Colonic mucosa (tissue), 4 donors: ENCODE results near the gene BLOC1S1. TPM values are rescaled to one million over a fixed set of nuclear protein-coding genes. Genes with fewer than 3 reads are reported as not detected.

Experiments
- DNase-seq: peaks from one replicate; pipeline ENCODE4 v3.0.0-alpha.2; 2020
- H3K27ac ChIP-seq: fragments of 200-600 bp; one replicate; pipeline ENCODE4 v1.8.0; 2021
- H3K27me3 ChIP-seq: fragments of 200-600 bp; one replicate; pipeline ENCODE4 v1.8.0; 2021
- H3K36me3 ChIP-seq: fragments of 200-600 bp; one replicate; pipeline ENCODE4 v1.8.0; 2021
- H3K4me1 ChIP-seq: fragments of 200-600 bp; one replicate; pipeline ENCODE4 v1.8.0; 2021; ENCODE audit warnings: mild to moderate bottlenecking
- H3K4me3 ChIP-seq: fragments of 200-600 bp; one replicate; pipeline ENCODE4 v1.8.0; 2021
- H3K9ac ChIP-seq, 2 donors: one replicate each; pipeline ENCODE4 v1.7.0; 2013; ENCODE audit warnings: control low read depth in 2 of 2, low read depth in 2 of 2, low read length in 2 of 2
- H3K9me3 ChIP-seq: fragments of 200-600 bp; one replicate; pipeline ENCODE4 v1.8.0; 2021
- CTCF ChIP-seq: fragments of 200-600 bp; IDR thresholded peaks from one replicate; pipeline ENCODE4 v1.8.0; 2022; ENCODE audit warnings: antibody characterized with exemption, mild to moderate bottlenecking
- intact Hi-C: fragments of 100-400 bp; cut with DNase I; formaldehyde crosslinking; loops from one replicate; pipeline ENCODE4 v1.14.1; 2022
- total RNA-seq, 2 donors: library from RNA; stranded (reverse); fragmentation: NEBNext Ultra II Directional in 1 of 2; extraction: Animal tissue kit (Norgen Biotek cat#: 25700) in 1 of 2; gene quantifications; one replicate each; pipeline ENCODE4 v1.2.1, GENCODE V29; 2021
- donor health status: healthy.
- donor health status: DM: no; HTN: no; CAD: no.
- donor health status: DM: no; HTN: no; CAD: no.

Gene BLOC1S1
- total RNA-seq, 2 donors from 2014 or later = 214 to 242 TPM

- H3K9me3 ChIP-seq = no peaks in the 10 kb centered on the region
- H3K9ac ChIP-seq = no peak overlapping the region
- no peak overlapping the region for H3K4me3 ChIP-seq
- no peaks in the 10 kb centered on the region for H3K27me3 ChIP-seq
- no peak for TF ChIP-seq CTCF
- DNase-seq = no peak
- H3K36me3 ChIP-seq = no peaks in the 10 kb centered on the region
- H3K27ac ChIP-seq = no peak overlapping the region
- intact Hi-C loops = no loop called here
- H3K4me1 ChIP-seq = no peaks in the 10 kb centered on the region
Measured at GRCh38 chr12:55695349-55695748, 20.5 kb upstream of the BLOC1S1 start.

GRCh38 chr12:55696141-55696540, 19.7 kb upstream of the BLOC1S1 start:
- Histone ChIP-seq H3K27ac (no peak overlapping the region), H3K36me3 (no peaks in the 10 kb centered on the region), H3K4me3 (no peak overlapping the region), H3K9ac (no peak overlapping the region), H3K9me3 (no peaks in the 10 kb centered on the region), H3K4me1 (no peaks in the 10 kb centered on the region), H3K27me3 (no peaks in the 10 kb centered on the region)
- TF ChIP-seq CTCF = no peak
- no peak for DNase-seq
- intact Hi-C loops = no loop called here

- no peaks in the 10 kb centered on the region for H3K27me3 ChIP-seq
- no peak for TF ChIP-seq CTCF
- H3K36me3 ChIP-seq = no peaks in the 10 kb centered on the region
Measured at GRCh38 chr12:55696796-55697462, 18.9 kb upstream of the BLOC1S1 start.

GRCh38 chr12:55697686-55698085, 18.2 kb upstream of the BLOC1S1 start:
- DNase-seq = no peak
- H3K27ac ChIP-seq = no peak overlapping the region

More at GRCh38 chr12:55696796-55697462, 18.9 kb upstream of the BLOC1S1 start:
- Histone ChIP-seq H3K4me1 (no peaks in the 10 kb centered on the region), H3K4me3 (no peak overlapping the region), H3K9me3 (no peaks in the 10 kb centered on the region), H3K27ac (no peak overlapping the region), H3K9ac (no peak overlapping the region)
- no peak for DNase-seq
- intact Hi-C loops = no loop called here

GRCh38 chr12:55698241-55698955, 17.4 kb upstream of the BLOC1S1 start:
- Histone ChIP-seq H3K9me3 (no peaks in the 10 kb centered on the region), H3K36me3 (no peaks in the 10 kb centered on the region), H3K4me1 (no peaks in the 10 kb centered on the region), H3K27ac (no peak overlapping the region), H3K4me3 (no peak overlapping the region), H3K27me3 (no peaks in the 10 kb centered on the region), H3K9ac (no peak overlapping the region)
- intact Hi-C loops = no loop called here
- no peak for TF ChIP-seq CTCF
- no peak for DNase-seq

More at GRCh38 chr12:55697686-55698085, 18.2 kb upstream of the BLOC1S1 start:
- Histone ChIP-seq H3K4me3 (no peak overlapping the region), H3K4me1 (no peaks in the 10 kb centered on the region), H3K36me3 (no peaks in the 10 kb centered on the region), H3K9ac (no peak overlapping the region), H3K9me3 (no peaks in the 10 kb centered on the region), H3K27me3 (no peaks in the 10 kb centered on the region)
- TF ChIP-seq CTCF = no peak
- intact Hi-C loops = no loop called here
